H1 (cell line): Measurements from ENCODE around the gene ITPK1. TPM values are rescaled to one million over a fixed set of nuclear protein-coding genes. Genes with fewer than 3 reads are reported as not detected.

ENCODE experiments used
- CTCF ChIA-PET: fragments of 300-600 bp; sonication (Branson Sonifier 250); formaldehyde crosslinking; loops from one replicate; lab custom pipeline; 2021; ENCODE audit not compliant: partially characterized antibody; lab: Charles Lee
- POLR2A ChIA-PET: fragments of 300-600 bp; sonication (Branson Sonifier 250); formaldehyde crosslinking; loops from one replicate; lab custom pipeline; 2021; ENCODE audit warnings: inconsistent platforms; ENCODE audit not compliant: partially characterized antibody; lab: Charles Lee
- DNase-seq, 2 experiments: peaks; one replicate each; pipeline versions ENCODE4 v3.0.0 to v3.0.0-alpha.2; 2010 to 2022; ENCODE audit warnings: low spot score in 2 of 2, low read depth in 1 of 2, mixed read lengths in 1 of 2
- FAIRE-seq: peaks from 2 replicates; lab custom pipeline; 2011; peaks lifted over from hg19 to GRCh38; lab: Jason Lieb, UNC
- H2AFZ ChIP-seq: 2 replicates; pipeline ENCODE4 v1.8.1; 2012; ENCODE audit warnings: low read length, inconsistent platforms
- H2AK5ac ChIP-seq: 2 replicates; pipeline ENCODE4 v1.6.1; 2013; ENCODE audit warnings: low read depth, low read length
- H2BK120ac ChIP-seq: replicated peaks from 2 replicates; pipeline ENCODE3; 2013; ENCODE audit warnings: low read depth, low read length, inconsistent platforms
- H2BK12ac ChIP-seq: 2 replicates; pipeline ENCODE4 v1.6.1; 2013; ENCODE audit warnings: low read depth, low read length
- H2BK15ac ChIP-seq: 2 replicates; pipeline ENCODE4 v1.6.1; 2013; ENCODE audit warnings: low read length
- H2BK20ac ChIP-seq: 2 replicates; pipeline ENCODE4 v1.6.1; 2013; ENCODE audit warnings: low read length
- H2BK5ac ChIP-seq: 2 replicates; pipeline ENCODE4 v1.6.1; 2013; ENCODE audit warnings: low read depth, low read length
- H3K14ac ChIP-seq: 2 replicates; pipeline ENCODE4 v1.6.1; 2013; ENCODE audit warnings: inconsistent platforms; ENCODE audit not compliant: insufficient read length
- H3K18ac ChIP-seq: 2 replicates; pipeline ENCODE4 v1.6.1; 2013; ENCODE audit warnings: low read length; ENCODE audit errors: extremely low read depth
- H3K23ac ChIP-seq: 2 replicates; pipeline ENCODE4 v1.6.1; 2013; ENCODE audit warnings: inconsistent platforms; ENCODE audit not compliant: insufficient read length
- H3K23me2 ChIP-seq: 2 replicates; pipeline ENCODE4 v1.6.1; 2013; ENCODE audit warnings: low read depth, low read length
- H3K27ac ChIP-seq: 2 replicates; pipeline ENCODE4 v1.6.1; 2011; ENCODE audit warnings: low read depth, low read length, inconsistent platforms
- H3K27me3 ChIP-seq, 4 experiments: replicated peaks in 1 of 4; 1 replicate in 1 of 4; 2 replicates in 3 of 4; pipeline versions ENCODE4 v1.6.1 to v1.8.1; 2011 to 2013; ENCODE audit warnings: low read length in 3 of 4, mild to moderate bottlenecking in 3 of 4, inconsistent platforms in 2 of 4, mixed read lengths in 2 of 4, moderate library complexity in 1 of 4; ENCODE audit not compliant: control insufficient read depth in 3 of 4, insufficient read depth in 3 of 4; ENCODE audit errors: extremely low read depth in 1 of 4
- H3K36me3 ChIP-seq, 4 experiments: 2 replicates each; pipeline versions ENCODE4 v1.6.1 to v1.8.1; 2011 to 2013; ENCODE audit warnings: mild to moderate bottlenecking in 4 of 4, low read length in 3 of 4, moderate library complexity in 2 of 4, control low read depth in 1 of 4, inconsistent platforms in 1 of 4; ENCODE audit not compliant: insufficient read depth in 4 of 4, control insufficient read depth in 2 of 4
- H3K4ac ChIP-seq: replicated peaks from 2 replicates; pipeline ENCODE3; 2013; ENCODE audit warnings: low read length, low read depth, mixed read lengths, inconsistent platforms; ENCODE audit not compliant: insufficient read length
- H3K4me1 ChIP-seq, 4 experiments: replicated peaks in 1 of 4; 1 replicate in 1 of 4; 2 replicates in 3 of 4; pipeline versions ENCODE4 v1.6.1 to v1.8.1; 2011 to 2013; ENCODE audit warnings: low read length in 3 of 4, inconsistent platforms in 2 of 4, mixed read lengths in 1 of 4; ENCODE audit not compliant: insufficient read depth in 4 of 4, control insufficient read depth in 3 of 4
- H3K4me2 ChIP-seq, 2 experiments: 2 replicates each; pipeline versions ENCODE4 v1.6.1 to v1.8.1; 2011 to 2013; ENCODE audit warnings: low read depth in 2 of 2, low read length in 2 of 2, control low read depth in 1 of 2, inconsistent platforms in 1 of 2, mild to moderate bottlenecking in 1 of 2; ENCODE audit not compliant: insufficient read depth in 1 of 2
- H3K4me3 ChIP-seq, 4 experiments: fragments of 200-600, 300-600 bp in 1 of 4; sonication (generic), shearing (Covaris generic), sonication (Bioruptor Twin) in 1 of 4; 2 replicates each; pipeline versions ENCODE4 v1.5.1 to v1.8.1; 2011 to 2016; ENCODE audit warnings: low read length in 4 of 4, low read depth in 3 of 4, control low read depth in 2 of 4, inconsistent platforms in 2 of 4, mild to moderate bottlenecking in 2 of 4, mixed read lengths in 1 of 4, moderate library complexity in 1 of 4; ENCODE audit not compliant: insufficient read depth in 2 of 4; ENCODE audit errors: extremely low read depth in 1 of 4
- H3K56ac ChIP-seq: replicated peaks from 2 replicates; pipeline ENCODE3; 2013; ENCODE audit warnings: low read depth, mild to moderate bottlenecking, mixed read lengths, low read length, inconsistent platforms; ENCODE audit not compliant: insufficient read length
- H3K79me1 ChIP-seq: 2 replicates; pipeline ENCODE4 v1.6.1; 2013; ENCODE audit warnings: low read depth, low read length, control low read depth
- H3K79me2 ChIP-seq, 2 experiments: 2 replicates each; pipeline versions ENCODE4 v1.6.1 to v1.8.1; 2012 to 2013; ENCODE audit warnings: low read length in 2 of 2, mild to moderate bottlenecking in 2 of 2, inconsistent platforms in 1 of 2; ENCODE audit not compliant: insufficient read depth in 2 of 2, control insufficient read depth in 1 of 2
- H3K9ac ChIP-seq, 4 experiments: replicated peaks in 1 of 4; 1 replicate in 1 of 4; 2 replicates in 3 of 4; pipeline versions ENCODE4 v1.6.1 to v1.8.1; 2011 to 2013; ENCODE audit warnings: low read depth in 3 of 4, low read length in 3 of 4, control low read depth in 2 of 4, mild to moderate bottlenecking in 2 of 4, moderate library complexity in 2 of 4, inconsistent platforms in 1 of 4; ENCODE audit errors: extremely low read depth in 1 of 4
- H3K9me3 ChIP-seq, 2 experiments: 2 replicates each; pipeline versions ENCODE4 v1.6.1 to v1.8.1; 2012 to 2013; ENCODE audit warnings: mild to moderate bottlenecking in 2 of 2, moderate library complexity in 2 of 2, control low read depth in 1 of 2, inconsistent platforms in 1 of 2, low read depth in 1 of 2, low read length in 1 of 2, mixed read lengths in 1 of 2; ENCODE audit not compliant: insufficient read depth in 2 of 2
- H4K20me1 ChIP-seq, 2 experiments: replicated peaks in 1 of 2; 2 replicates each; pipeline versions ENCODE3 to v1.8.1; 2011 to 2013; ENCODE audit warnings: inconsistent platforms in 2 of 2, low read length in 2 of 2, mild to moderate bottlenecking in 1 of 2; ENCODE audit not compliant: insufficient read depth in 2 of 2, control insufficient read depth in 1 of 2
- H4K5ac ChIP-seq: 2 replicates; pipeline ENCODE4 v1.6.1; 2013; ENCODE audit warnings: low read length, low read depth, mixed read lengths, inconsistent platforms; ENCODE audit not compliant: insufficient read length
- H4K8ac ChIP-seq: 2 replicates; pipeline ENCODE4 v1.8.0; 2013; ENCODE audit warnings: mild to moderate bottlenecking, moderate library complexity, low read length, inconsistent platforms; ENCODE audit not compliant: insufficient read depth; ENCODE audit errors: extremely low read depth
- H4K91ac ChIP-seq: replicated peaks from 2 replicates; pipeline ENCODE3; 2013; ENCODE audit warnings: low read length, mixed read lengths, inconsistent platforms; ENCODE audit not compliant: insufficient read length
- CTCF ChIP-seq, 3 experiments: IDR thresholded peaks; 1 replicate in 2 of 3; 2 replicates in 1 of 3; pipeline versions ENCODE4 v1.5.1 to v1.6.1; 2011; ENCODE audit warnings: low read length in 3 of 3, mild to moderate bottlenecking in 3 of 3, inconsistent platforms in 2 of 3, low read depth in 1 of 3, moderate library complexity in 1 of 3; ENCODE audit not compliant: insufficient read depth in 1 of 3; ENCODE audit errors: control extremely low read depth in 1 of 3
- WGBS, 2 experiments: shearing (Covaris generic) in 1 of 2; methylation state at CpG; one replicate each; pipeline versions ENCODE4 v1.1.6 to v1.1.7; 2013 to 2015; ENCODE audit warnings: low lambda C conversion rate in 2 of 2, mixed read lengths in 2 of 2, inconsistent platforms in 1 of 2, low coverage in 1 of 2, missing lambda C conversion rate in 1 of 2; ENCODE audit not compliant: insufficient replicate concordance in 2 of 2, insufficient coverage in 1 of 2, insufficient read length in 1 of 2; ENCODE audit errors: extremely low coverage in 1 of 2, missing lambda C conversion rate in 1 of 2; 5-methylcytosine and 5-hydroxymethylcytosine counted together
- polyA plus RNA-seq, 7 experiments: library from polyadenylated mRNA; depleted of rRNA in 3 of 7; stranded (reverse) in 5 of 7; unstranded in 2 of 7; fragments of >200 nt in 5 of 7; fragments of 200-250 nt in 2 of 7; gene quantifications; 1 replicate in 5 of 7; 2 replicates in 1 of 7; 4 replicates in 1 of 7; pipeline versions ENCODE4 v1.2.1 to v1.2.3, GENCODE V29; 2011 to 2013; ENCODE audit warnings: missing spikeins in 2 of 7, mixed read lengths in 2 of 7
- total RNA-seq: library from RNA; stranded (reverse); fragmentation: NEBNext Ultra II Directional; extraction: Animal tissue kit (Norgen Biotek cat#: 25700); gene quantifications from 2 replicates; pipeline ENCODE4 v1.2.1, GENCODE V29; 2021

ITPK1 gene
- total and polyA plus RNA-seq, 2 of the 8 experiments (the other 6 are each of a cell fraction or from before 2014, with no cell fraction given) = 108 to 143 TPM

- H2BK5ac ChIP-seq = no peak overlapping the region
- no peak overlapping the region for H3K14ac ChIP-seq
- ChIA-PET CTCF (interaction anchor here (0.6 to 6.5 kb wide), 30 partner anchors 9 to 231 kb away, joined by 3 to 34 read pairs (median 4); no protein-coding TSS in a partner anchor), POLR2A (interaction anchor here (1.6 kb wide), 1 partner anchor 13 kb away, joined by 3 read pairs; no protein-coding TSS in a partner anchor)
- H4K91ac ChIP-seq = no peak overlapping the region
- no peak overlapping the region for H4K8ac ChIP-seq
- no peak overlapping the region for H2BK15ac ChIP-seq
- TF ChIP-seq CTCF (IDR thresholded peaks at IDR 0.05; ENCODE audit: control extremely low read depth in 1 of 3, insufficient read depth in 1 of 3, low read depth in 1 of 3, low read length in 3 of 3) = no peak
- peaks cover 0 to 5% of the 10 kb centered on the region in 2 experiments for H4K20me1 ChIP-seq
- no peak overlapping the region for H3K4me2 ChIP-seq
- no peak overlapping the region for H3K4me3 ChIP-seq
- H3K36me3 ChIP-seq = peaks cover 0 to 12% (median 0%) of the 10 kb centered on the region in 4 experiments; a peak in 4 of 8 replicates
- no peak overlapping the region for H3K23ac ChIP-seq
- H2AK5ac ChIP-seq = no peak overlapping the region
- FAIRE-seq = no peak
- no peak overlapping the region for H3K56ac ChIP-seq
- H2AFZ ChIP-seq = no peak overlapping the region
- no peak overlapping the region for H3K18ac ChIP-seq
- peaks cover 0 to 16% (median 8%) of the 10 kb centered on the region in 4 experiments; a peak in 5 of 7 replicates for H3K4me1 ChIP-seq
- no peak overlapping the region for H2BK12ac ChIP-seq
- H3K9me3 ChIP-seq = peaks cover 12 to 16% of the 10 kb centered on the region in 2 experiments
- DNase-seq = no peak
- no peak overlapping the region for H3K27ac ChIP-seq
- H2BK20ac ChIP-seq = no peak overlapping the region
- H3K79me1 ChIP-seq = peaks cover 4% of the 10 kb centered on the region; the same call in 1 of the 2 replicates
- no peak overlapping the region for H3K4ac ChIP-seq
- WGBS, 2 experiments = 88% methylated on average over 9 of the region's 9 CpGs; no CpG with 5 or more reads in 1 of the 2 experiments
- no peaks in the 10 kb centered on the region for H3K23me2 ChIP-seq
- no peak overlapping the region for H3K9ac ChIP-seq
- H4K5ac ChIP-seq = no peak overlapping the region
- peaks cover 0 to 24% of the 10 kb centered on the region in 2 experiments; a peak in 2 of 4 replicates for H3K79me2 ChIP-seq
- H2BK120ac ChIP-seq = no peak overlapping the region
- no peaks in the 10 kb centered on the region for H3K27me3 ChIP-seq
These were observed 141.8 kb downstream of the ITPK1 start for GRCh38 chr14:92973798-92974372.
